GM03348 (cell line): ENCODE data around the gene SETD4.
A peak's percentile ranks its signal among the peaks of the same experiment; 100 is the strongest.
"Not testable (repeated sequence)": the region's sequence is repeated elsewhere in the genome, so short reads cannot be mapped to it uniquely, and the experiment has no call there.

Experiments used
- DNase-seq: peaks from one replicate; pipeline ENCODE4 v3.0.0; 2012; ENCODE audit warnings: low spot score

SETD4 gene

DNA sequence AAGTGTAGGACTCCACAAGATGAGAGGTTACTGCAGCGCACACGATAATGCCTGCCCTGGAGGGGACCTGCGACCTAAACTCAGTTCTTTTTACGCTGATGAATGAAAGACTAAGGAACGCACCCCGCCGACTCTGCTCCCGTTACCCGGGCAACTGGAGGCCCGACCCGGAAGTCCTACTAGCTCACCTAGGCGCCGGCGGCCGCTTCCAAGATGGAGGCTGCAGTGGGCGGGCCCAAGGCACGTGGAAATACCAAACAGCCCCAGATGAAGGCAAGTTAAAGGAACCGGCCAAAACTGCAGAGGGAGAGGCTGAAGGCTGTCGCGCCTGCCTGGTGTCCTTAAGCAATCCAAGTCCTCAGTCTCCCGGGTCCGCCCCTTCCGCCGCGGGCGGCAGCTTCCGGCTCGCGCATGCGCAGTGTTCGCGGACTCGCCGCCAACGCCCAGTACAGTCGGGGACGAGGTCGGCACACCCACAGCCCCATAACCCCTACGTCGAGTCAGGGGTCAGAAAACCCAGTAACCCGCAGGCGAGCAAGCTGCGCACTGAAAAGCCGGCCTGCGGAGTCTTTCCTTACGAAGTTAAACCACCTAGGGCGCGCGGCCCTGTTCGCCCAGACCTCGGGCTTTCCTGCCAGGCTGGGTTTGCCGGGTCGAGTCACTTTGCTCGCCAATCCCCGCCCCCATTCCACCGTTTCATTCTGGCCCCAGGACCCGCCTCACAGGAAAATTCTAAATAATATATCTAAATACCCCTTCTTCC lies at the start of gene SETD4:
TSS of gene SETD4 (minus strand) at position 368 of the 763 bp plus-strand sequence. CDS start 1,638 bp downstream, outside the sequence.
- DNase-seq, result peak; percentile 98

- DNase-seq, result no peak
Measured at GRCh38 chr21:36109868-36110267, 49.5 kb upstream of the SETD4 start.

GRCh38 chr21:36105327-36105842 lies 45.1 kb upstream of the SETD4 start:
- DNase-seq, result no peak

GRCh38 chr21:36104317-36105300 lies 44.3 kb upstream of the SETD4 start:
- DNase-seq, result no peak

- DNase-seq, result no peak
Measured at GRCh38 chr21:36103434-36103833, 43.1 kb upstream of the SETD4 start.

GRCh38 chr21:36100971-36101641 lies 40.8 kb upstream of the SETD4 start:
- DNase-seq, result no peak

- not testable (repeated sequence) for DNase-seq
Measured at GRCh38 chr21:36099695-36100211, 39.4 kb upstream of the SETD4 start.

DNA sequence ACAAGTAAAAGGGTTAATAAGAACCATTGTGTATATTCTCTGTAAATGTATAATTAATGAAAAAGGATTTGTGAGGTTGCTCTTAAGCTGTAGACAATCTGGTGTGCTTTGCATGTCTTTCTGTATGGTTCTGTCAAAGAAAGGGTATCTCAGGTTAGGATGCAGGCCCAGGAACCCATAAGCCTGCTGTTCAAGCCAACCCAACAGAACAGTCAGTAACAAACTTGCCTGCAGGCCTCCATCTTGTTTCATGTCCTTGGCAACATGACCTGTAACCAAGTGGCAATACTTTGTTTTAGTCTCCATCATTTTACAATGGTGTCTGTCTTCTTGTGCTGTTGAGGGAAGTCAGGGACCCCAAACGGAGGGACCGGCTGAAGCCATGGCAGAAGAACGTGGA lies 38.7 kb upstream of the SETD4 start:
- no peak for DNase-seq

DNA sequence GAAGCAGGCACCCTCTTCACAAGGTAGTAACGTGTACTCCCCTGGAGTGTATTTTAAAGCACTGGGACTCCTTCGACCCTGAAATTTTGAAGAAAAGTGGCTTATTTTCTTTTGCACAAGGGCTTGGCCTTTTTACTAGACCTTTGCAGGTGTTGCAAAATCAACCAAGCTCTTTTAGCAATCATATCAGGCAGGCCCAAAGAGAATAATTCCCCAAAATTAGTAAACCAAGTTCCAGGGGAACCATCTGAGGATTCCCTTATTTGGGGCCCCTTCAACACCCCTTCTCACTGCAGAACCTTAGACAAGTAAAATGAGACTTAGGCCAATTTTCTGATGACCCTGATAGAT lies 37.8 kb upstream of the SETD4 start:
- DNase-seq, result no peak

GRCh38 chr21:36097427-36098181 lies 37.3 kb upstream of the SETD4 start:
- DNase-seq, result no peak

DNA sequence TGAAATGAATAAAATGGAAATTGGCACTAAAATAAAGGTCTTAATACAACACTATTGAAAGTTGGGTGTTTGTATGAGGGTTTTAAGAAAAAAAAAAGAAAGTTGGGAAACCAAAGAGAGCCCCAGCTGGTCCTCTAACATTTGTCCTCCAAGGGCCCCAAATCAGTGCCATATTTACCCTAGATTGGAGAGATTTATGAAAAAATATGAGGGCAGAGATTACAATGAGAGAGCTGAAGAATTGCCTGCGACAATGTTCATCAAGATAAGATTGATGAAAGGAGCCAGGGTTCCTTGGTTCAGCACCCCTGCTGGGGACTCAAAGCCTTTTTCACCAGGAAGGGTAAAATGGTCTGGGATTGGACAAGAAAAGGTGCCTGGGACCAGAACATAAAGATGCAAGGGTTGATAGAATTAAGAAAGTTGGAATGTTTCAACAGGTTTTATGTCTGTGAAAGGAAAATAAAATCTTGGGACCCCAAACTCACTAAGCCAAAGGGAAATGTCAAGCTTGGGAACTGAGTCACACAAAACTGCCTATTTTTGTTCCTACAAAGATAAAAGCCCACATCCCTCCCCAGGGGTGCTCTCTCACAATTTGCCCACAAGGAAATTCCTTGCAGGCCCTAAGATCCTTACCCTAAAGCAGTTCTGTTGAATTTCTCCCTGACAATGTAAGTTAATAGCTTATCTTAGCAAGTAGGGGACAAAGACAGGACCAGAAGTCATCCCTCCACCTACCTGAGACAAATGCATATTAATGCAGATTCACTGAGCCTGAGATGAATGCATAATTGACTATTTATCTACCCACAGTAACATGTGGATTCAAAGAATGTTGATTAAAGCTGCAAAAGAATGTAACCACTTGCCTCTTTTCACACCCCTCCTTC lies 36.3 kb upstream of the SETD4 start:
- DNase-seq, result no peak

DNA sequence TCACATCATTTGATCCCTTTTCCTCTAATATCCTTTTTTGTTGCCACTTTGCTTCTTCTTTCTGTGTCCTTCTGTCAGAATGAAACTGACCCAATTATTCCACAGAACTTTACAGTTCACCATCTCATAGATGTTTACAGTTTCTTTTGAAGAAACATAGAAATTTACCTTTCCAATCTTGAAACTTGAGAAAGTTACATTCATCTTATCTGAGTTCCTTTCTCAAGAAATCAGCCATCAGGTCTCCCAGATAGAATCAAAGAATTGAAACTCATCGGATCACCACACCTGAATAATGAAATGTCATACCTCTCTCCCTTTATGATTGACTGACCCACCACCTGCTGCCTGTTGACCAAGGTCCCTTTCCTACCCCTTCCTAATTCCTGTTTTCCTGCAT lies 33.2 kb upstream of the SETD4 start:
- no peak for DNase-seq

DNA sequence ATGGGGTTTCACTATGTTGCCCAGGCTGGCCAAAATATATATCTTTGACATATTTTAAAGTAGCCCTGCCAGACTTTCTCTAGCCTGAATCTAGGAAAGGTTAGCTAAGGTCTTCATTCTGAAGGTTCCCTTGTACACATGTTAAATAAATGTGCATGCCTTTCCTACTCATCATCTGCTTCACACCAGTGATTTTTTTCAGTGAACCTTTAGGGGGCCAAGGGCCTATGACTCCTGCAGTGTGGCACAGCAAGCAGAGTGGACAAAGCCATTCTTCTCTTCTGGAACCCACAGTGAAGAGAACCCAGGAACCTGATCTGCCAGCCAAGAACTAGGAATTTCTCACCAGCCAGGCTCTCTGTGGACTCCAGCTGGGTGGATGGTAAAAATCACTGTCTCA lies 32.4 kb upstream of the SETD4 start:
- no peak for DNase-seq

DNA sequence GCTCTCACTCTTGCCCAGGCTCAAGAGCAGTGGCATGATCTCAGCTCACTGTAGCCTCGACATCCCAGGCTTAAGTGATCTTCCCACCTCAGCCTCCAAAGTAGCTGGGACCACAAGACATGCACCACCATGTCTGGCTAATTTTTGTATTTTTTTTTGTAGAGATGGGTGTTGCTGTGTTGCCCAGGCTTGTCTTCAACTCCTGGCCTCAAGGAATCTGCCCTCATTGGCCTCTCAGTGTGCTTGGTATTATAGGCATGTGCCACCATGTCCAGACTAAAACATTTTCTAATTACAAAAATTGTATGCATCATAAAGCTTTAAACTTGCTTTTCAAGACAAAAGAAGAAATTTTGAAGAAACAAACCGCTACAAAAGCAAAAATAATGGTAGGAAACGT lies 29.6 kb upstream of the SETD4 start:
- no peak for DNase-seq

DNA sequence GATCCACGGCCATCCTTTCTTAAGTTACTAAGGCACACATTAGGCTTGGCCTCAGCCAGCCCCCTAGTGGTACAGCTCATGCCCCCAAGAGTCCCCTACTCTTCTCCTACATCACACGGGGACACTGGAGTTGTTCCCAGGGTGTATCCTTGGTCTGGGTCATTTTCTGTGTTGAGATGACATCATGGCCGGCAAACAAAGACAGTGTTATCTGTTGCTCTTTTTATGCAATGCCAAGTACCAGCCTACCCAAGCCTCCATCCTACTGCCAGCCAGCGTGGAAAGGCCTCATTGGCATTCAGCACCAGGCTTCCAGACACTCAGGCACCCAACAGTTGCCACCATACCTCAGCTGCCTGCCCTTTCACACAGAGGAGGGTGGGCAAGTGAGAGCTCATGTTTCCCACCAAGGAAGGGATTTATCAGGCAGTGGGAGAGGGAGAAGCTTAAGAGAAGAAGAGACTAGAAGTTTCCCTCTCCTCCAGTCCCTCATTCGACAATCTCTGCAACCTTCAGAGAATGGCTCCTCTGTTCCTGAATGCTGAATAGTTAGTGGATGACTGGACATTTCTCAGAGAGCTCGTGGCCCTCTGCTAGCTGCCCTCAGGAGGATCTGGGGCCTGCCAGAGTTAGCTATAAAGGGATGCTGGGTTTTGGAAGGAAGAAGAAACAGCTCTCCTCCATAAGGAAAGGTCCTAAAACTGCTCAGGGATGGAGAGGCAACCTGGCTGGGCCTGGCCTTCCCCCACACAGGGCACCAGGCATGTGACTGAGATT lies 27.2 kb upstream of the SETD4 start:
- no peak for DNase-seq

DNA sequence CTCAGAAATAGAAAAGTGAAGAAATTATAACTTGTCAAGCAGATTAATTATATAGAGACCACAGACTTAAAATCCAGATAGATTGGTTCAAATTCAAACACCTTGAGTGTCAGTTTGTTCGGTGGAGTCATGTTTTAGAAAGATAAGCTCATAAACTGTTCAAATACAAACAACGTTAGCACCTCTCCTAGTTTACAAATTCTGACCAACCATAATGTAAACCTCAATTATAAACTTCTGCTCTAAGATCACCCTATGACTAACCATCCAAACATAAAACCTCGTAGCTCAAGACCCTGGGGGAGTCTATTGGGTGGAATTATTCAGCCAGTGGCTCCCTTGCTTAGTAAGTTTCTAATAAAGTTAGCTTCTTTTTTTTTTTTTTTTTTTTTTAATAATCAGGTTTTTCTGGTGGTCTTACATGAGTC lies 21.9 kb upstream of the SETD4 start:
- DNase-seq, result no peak

GRCh38 chr21:36080386-36080785 lies 20.1 kb upstream of the SETD4 start:
- no peak for DNase-seq

DNA sequence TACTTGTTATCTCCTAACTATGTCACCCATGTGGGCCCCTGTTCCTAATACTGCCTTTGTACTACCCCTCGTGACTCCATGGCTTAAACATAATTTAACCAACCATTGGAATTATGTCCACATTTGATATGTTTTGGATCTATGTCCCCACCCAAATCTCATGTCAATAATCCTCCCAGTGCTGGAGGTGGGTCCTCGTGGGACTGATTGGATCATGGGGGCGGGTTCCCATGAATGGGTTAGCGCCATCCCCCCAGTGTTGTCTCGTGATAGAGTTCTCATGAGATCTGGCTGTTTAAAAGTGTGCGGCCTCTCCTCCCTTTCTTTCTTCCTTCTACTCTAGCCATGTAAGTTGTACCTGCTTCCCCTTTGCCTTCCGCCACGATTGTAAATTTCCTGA lies 19.3 kb upstream of the SETD4 start:
- no peak for DNase-seq

- DNase-seq, result no peak
Measured at GRCh38 chr21:36079010-36079649, 18.8 kb upstream of the SETD4 start.
